ENCODE measurements around the gene CREB3. TPM values are rescaled to one million over a fixed set of nuclear protein-coding genes. Genes with fewer than 3 reads are reported as not detected.

Gene CREB3
- total RNA-seq, 1 donor from 2014 or later = 39.0 TPM

DNA sequence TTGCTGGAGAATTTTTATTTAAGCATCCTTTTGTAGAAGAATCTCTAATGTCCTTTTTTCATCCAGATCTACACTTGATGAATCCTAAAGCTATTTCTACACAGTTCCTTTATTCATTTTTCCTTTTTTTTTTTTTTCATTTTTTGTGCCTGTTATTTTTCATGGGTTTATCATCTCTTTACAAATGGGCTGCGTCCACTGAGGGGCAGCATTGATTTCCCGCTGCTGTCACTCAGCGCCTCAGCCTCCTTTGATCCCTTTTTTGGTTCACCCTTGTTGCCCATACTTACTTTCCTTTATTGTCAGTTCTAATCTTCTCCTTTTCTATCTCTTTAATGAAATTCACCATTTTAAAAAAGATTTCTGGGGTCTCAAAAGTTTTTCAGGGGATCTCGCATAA lies 27.3 kb downstream of the CREB3 start:
- H3K27ac Mint-ChIP-seq (ENCODE audit: unreplicated experiment) = peak overlapping the region; percentile 19
- H3K36me3 Mint-ChIP-seq (ENCODE audit: unreplicated experiment) = no peaks in the 10 kb centered on the region
- H3K4me3 Mint-ChIP-seq (ENCODE audit: unreplicated experiment) = no peak overlapping the region
- TF ChIP-seq, protein P1, sequence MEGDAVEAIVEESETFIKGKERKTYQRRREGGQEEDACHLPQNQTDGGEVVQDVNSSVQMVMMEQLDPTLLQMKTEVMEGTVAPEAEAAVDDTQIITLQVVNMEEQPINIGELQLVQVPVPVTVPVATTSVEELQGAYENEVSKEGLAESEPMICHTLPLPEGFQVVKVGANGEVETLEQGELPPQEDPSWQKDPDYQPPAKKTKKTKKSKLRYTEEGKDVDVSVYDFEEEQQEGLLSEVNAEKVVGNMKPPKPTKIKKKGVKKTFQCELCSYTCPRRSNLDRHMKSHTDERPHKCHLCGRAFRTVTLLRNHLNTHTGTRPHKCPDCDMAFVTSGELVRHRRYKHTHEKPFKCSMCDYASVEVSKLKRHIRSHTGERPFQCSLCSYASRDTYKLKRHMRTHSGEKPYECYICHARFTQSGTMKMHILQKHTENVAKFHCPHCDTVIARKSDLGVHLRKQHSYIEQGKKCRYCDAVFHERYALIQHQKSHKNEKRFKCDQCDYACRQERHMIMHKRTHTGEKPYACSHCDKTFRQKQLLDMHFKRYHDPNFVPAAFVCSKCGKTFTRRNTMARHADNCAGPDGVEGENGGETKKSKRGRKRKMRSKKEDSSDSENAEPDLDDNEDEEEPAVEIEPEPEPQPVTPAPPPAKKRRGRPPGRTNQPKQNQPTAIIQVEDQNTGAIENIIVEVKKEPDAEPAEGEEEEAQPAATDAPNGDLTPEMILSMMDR (IDR thresholded peaks at IDR 0.05) = no peak
- H3K4me1 Mint-ChIP-seq (ENCODE audit: unreplicated experiment) = peaks cover 42% of the 10 kb centered on the region
- H3K9me3 Mint-ChIP-seq (ENCODE audit: unreplicated experiment) = no peaks in the 10 kb centered on the region
- no peaks in the 10 kb centered on the region for H3K27me3 Mint-ChIP-seq (ENCODE audit: unreplicated experiment)
- DNase-seq (ENCODE audit: extremely low spot score, unreplicated experiment) = no peak

DNA sequence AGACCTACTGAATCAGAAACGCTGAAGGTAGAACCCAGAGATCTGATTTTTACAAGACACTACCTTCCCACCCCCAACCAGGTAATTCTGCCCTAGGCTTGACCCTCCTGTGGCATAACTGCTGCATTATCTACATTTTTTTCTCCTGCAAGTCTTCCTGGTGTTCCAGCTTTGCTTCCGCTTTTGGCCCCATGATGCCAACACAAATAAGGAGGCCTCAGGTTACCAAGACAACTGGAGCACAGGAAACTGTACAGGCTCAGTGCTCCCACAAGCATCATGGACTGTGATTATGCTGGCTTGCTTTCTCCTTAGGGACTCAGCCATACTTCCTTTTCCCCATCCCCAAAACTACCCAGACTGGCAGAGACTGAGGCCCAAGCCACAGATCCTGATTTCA lies 28.2 kb downstream of the CREB3 start:
- no peaks in the 10 kb centered on the region for H3K36me3 Mint-ChIP-seq (ENCODE audit: unreplicated experiment)
- no peak overlapping the region for H3K4me3 Mint-ChIP-seq (ENCODE audit: unreplicated experiment)
- H3K27me3 Mint-ChIP-seq (ENCODE audit: unreplicated experiment) = no peaks in the 10 kb centered on the region
- no peaks in the 10 kb centered on the region for H3K9me3 Mint-ChIP-seq (ENCODE audit: unreplicated experiment)
- no peak for DNase-seq (ENCODE audit: extremely low spot score, unreplicated experiment)
- peaks cover 41% of the 10 kb centered on the region for H3K4me1 Mint-ChIP-seq (ENCODE audit: unreplicated experiment)
- TF ChIP-seq, protein P1 (IDR thresholded peaks at IDR 0.05) = no peak
- peak overlapping the region; percentile 76 for H3K27ac Mint-ChIP-seq (ENCODE audit: unreplicated experiment)

DNA sequence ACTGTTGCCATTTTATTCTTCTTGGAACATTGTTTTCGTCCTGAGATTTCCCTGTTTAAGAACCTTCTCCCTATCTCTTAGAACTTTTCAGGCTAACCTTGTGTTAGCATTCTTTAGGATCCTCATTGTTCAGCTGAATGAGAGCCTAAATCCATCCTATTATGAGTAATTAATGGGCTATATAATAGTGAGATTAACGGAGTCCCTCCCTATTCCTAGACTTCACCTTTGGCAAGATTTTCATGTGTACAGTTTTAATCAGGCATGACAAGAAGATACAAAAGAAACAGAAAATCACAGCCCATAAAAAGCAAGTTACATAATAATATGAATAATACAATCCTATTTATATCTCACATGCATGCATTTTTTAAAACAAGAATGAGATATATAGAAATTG lies 30.7 kb downstream of the CREB3 start:
- H3K27ac Mint-ChIP-seq (ENCODE audit: unreplicated experiment) = no peak overlapping the region
- DNase-seq (ENCODE audit: extremely low spot score, unreplicated experiment) = no peak
- H3K36me3 Mint-ChIP-seq (ENCODE audit: unreplicated experiment) = no peaks in the 10 kb centered on the region
- TF ChIP-seq, protein P1 (IDR thresholded peaks at IDR 0.05) = no peak
- H3K4me1 Mint-ChIP-seq (ENCODE audit: unreplicated experiment) = peaks cover 19% of the 10 kb centered on the region
- H3K27me3 Mint-ChIP-seq (ENCODE audit: unreplicated experiment) = no peaks in the 10 kb centered on the region
- no peaks in the 10 kb centered on the region for H3K9me3 Mint-ChIP-seq (ENCODE audit: unreplicated experiment)
- no peak overlapping the region for H3K4me3 Mint-ChIP-seq (ENCODE audit: unreplicated experiment)

DNA sequence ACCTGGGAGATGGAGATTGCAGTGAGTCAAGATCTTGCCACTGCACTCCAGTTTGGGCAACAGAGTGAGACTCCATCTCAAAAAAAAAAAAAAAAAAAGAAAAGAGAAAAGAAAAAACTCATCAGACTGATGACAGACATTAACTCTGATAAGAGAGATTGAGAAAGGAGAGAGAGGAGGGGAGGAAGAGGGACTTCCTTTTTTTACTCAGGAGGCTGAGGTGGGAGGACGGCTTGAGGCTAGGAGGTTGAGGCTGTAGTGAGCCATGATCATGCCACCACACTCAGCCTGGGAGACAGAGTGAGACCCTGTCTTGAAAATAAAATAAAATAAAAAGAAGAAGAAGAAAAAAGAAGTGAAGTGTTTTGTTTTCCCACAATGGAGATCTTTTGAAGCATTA lies 31.3 kb downstream of the CREB3 start:
- Mint-ChIP-seq H3K27ac (ENCODE audit: unreplicated experiment) (no peak overlapping the region), H3K4me1 (ENCODE audit: unreplicated experiment) (peaks cover 12% of the 10 kb centered on the region), H3K4me3 (ENCODE audit: unreplicated experiment) (no peak overlapping the region), H3K27me3 (ENCODE audit: unreplicated experiment) (no peaks in the 10 kb centered on the region), H3K36me3 (ENCODE audit: unreplicated experiment) (no peaks in the 10 kb centered on the region), H3K9me3 (ENCODE audit: unreplicated experiment) (no peaks in the 10 kb centered on the region)
- TF ChIP-seq, protein P1 (IDR thresholded peaks at IDR 0.05) = no peak
- no peak for DNase-seq (ENCODE audit: extremely low spot score, unreplicated experiment)

DNA sequence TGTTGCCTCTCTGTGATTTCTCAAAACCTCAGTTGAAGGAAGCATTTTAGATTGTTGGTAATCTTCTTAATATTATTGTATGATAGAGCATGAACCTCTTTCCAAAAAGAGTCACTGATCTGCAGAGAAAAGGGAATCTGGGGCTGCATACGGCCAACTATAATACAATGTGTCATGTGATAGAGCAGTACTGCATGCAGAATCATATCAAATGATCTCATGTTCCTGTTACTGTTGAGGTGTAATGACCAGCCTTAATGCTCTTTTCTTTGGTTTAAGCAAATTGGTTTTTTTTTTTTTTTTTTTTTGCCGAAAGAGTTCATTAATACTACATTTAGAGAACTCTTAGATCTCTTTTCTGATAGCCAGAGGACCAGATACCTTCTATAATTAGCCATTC lies 34.5 kb downstream of the CREB3 start:
- Mint-ChIP-seq H3K27me3 (ENCODE audit: unreplicated experiment) (no peaks in the 10 kb centered on the region), H3K4me1 (ENCODE audit: unreplicated experiment) (no peaks in the 10 kb centered on the region), H3K4me3 (ENCODE audit: unreplicated experiment) (no peak overlapping the region), H3K36me3 (ENCODE audit: unreplicated experiment) (no peaks in the 10 kb centered on the region), H3K27ac (ENCODE audit: unreplicated experiment) (no peak overlapping the region), H3K9me3 (ENCODE audit: unreplicated experiment) (no peaks in the 10 kb centered on the region)
- DNase-seq (ENCODE audit: extremely low spot score, unreplicated experiment) = no peak
- TF ChIP-seq, protein P1 (IDR thresholded peaks at IDR 0.05) = no peak
